Measurements from ENCODE around the gene RBM15B.

DNA sequence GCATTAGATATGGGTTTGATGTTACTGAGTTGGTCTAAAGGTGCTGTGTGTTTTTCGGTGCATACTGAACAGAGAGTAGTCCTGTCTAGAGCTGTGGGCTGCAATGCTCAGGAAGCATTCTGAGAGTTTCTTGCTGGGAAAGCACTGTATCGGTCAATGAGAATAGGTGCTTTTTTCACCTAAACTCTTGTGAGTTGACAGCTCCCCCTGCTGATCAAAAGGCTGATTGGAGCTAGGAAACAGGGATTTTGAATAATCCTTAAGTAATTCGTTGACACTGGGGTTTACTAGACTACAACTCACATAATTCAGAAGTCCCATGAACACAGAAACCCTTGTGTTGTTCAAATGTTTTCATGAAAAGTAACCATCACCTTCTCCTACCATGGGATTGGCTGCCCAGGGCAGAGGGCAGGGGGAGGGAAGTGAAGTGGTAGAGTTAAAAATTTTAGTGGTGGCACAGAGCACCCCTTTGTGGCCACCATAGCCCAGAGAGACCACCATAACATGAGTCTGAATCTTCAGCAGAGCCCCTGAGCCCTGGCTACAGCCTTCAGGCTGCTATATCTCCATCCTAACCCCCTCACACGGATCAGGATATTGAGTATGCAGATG lies 19.0 kb upstream of the RBM15B start:
- TF ChIP-seq, protein P1, sequence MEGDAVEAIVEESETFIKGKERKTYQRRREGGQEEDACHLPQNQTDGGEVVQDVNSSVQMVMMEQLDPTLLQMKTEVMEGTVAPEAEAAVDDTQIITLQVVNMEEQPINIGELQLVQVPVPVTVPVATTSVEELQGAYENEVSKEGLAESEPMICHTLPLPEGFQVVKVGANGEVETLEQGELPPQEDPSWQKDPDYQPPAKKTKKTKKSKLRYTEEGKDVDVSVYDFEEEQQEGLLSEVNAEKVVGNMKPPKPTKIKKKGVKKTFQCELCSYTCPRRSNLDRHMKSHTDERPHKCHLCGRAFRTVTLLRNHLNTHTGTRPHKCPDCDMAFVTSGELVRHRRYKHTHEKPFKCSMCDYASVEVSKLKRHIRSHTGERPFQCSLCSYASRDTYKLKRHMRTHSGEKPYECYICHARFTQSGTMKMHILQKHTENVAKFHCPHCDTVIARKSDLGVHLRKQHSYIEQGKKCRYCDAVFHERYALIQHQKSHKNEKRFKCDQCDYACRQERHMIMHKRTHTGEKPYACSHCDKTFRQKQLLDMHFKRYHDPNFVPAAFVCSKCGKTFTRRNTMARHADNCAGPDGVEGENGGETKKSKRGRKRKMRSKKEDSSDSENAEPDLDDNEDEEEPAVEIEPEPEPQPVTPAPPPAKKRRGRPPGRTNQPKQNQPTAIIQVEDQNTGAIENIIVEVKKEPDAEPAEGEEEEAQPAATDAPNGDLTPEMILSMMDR (IDR thresholded peaks at IDR 0.05; ENCODE audit: insufficient read depth, low read depth, low read length): peak; percentile 81
- TF ChIP-seq EZH2 (IDR thresholded peaks at IDR 0.05; ENCODE audit: insufficient read depth, low read length): no peak

Data from astrocyte (in vitro differentiated cells and primary cell).